HG02938 (cell line): ENCODE measurements around the gene MBD4.
A peak's percentile ranks its signal among the peaks of the same experiment; 100 is the strongest.
"Not testable (repeated sequence)": the region's sequence is repeated elsewhere in the genome, so short reads cannot be mapped to it uniquely, and the experiment has no call there.

ENCODE experiments used
- ATAC-seq: cut with Tn5 transposase; IDR thresholded peaks from one replicate; pipeline ENCODE4 v1.9.1; 2021; ENCODE audit warnings: mild to moderate bottlenecking, moderate library complexity; ENCODE audit not compliant: unreplicated experiment

The MBD4 gene

DNA sequence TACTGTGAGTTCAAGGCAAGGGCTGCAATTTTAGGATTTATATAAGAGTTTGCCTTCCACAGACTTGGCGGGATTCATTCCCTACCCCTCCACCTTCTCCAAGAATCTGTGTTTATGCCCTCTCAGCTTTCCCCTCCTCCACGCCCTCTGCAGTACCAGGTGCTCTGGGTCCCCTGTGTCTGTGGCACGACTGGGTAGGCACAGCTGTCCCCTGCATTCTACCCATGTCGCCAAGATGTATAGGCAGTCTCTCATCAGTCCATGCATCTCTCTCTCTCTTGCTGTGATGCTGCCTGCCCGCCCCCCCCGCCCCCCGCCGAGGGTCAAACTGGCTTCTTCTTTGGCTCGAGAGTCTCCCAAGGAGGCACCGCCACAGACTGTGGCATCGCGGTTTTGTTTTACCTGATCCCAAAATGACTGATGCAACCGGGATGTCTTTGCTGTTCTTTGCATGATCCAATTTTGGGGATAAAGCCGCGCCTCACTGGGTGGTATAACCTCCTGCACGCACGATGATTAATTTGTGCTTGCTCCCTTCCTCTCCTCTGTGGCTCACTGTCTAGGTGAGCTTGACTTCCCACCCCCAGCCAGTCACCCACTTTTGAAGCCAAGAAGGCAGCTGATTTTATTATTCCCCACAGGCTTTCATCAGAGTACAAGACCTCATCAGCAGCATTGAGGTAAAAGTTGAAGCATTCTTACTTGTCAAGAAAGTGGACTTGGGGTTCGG, 55.0 kb downstream of the MBD4 start:
- ATAC-seq = no peak

DNA sequence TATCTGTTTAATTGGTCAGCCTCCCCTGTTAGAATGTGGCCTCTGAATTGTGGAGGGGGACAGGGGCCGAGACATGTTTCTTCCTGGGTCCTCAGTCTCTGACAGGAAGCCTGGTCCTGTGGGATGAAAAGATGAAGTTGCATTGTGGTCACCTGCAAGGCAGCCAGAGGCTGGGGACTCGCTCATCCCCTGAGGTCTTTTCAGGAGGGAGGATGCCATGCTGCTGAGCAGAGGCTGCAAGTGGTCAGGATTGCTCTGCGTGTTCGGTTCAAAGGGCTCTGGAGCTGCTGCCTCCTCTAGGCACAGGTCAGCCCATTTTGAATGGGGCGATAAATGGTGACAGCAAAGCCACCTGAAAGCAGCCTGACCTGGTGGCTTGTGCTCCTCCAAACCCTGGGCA, 55.6 kb downstream of the MBD4 start:
- not testable (repeated sequence) for ATAC-seq

DNA sequence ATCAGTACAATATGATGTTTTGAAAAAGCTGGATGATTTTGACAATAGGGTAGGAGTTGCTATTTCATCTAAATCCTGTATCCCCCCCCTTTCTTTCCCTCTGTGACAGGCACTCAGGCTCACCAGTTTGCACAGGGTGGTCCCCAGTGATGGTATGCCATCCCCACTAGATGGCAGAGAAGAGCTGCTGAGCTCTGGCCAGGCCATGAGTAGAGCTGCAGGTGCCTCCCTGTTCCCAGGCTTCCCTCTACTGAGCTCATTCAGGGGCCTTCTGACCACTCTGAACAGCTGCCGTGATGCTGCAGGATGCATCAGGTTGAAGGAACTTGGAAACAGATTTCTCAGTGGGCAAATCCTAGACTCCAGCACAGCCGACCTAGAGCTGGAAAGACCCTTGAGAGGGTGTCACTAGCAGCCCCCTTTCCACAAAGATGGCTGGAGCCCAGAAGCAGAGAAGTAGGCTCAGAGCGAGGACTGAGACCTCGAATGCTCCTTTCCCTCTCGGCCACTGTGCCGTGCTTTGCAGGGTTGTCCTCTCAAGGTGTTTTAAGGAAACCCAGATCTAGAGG, 56.4 kb downstream of the MBD4 start:
- peak; percentile 52 for ATAC-seq

DNA sequence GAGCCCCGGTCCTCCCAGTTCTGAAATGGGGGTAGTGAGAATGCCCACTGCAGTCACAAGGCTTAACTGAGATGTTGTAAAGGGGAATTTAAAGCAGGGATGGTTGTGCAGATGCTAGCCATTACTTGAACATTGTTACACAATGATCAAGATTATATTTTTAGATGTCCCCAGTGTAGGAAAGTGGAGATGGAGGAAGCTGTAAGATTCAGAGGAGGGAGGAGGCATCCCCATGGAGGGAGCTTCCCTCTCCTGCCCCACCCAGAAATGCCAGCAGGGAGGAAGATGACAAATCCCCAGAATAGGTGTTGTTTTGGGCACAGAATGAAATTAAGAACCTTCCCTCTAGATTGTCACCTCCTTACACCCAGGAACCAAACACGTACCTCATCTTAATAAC, 57.4 kb downstream of the MBD4 start:
- ATAC-seq = no peak
